HCT116 (cell line): ENCODE data around the gene C5orf52. TPM values are rescaled to one million over a fixed set of nuclear protein-coding genes. Genes with fewer than 3 reads are reported as not detected.

Experiments used
- ATAC-seq: fragments of 200-7000 bp; cut with Tn5 transposase; 2 replicates; pipeline ENCODE4 v1.9.1; 2020; ENCODE audit warnings: mild to moderate bottlenecking, moderate library complexity
- BruUV-seq: library from RNA; stranded (reverse); fragments of 400-500 nt; replicated peaks from 2 replicates; lab custom pipeline; 2021; lab: Mats Ljungman, UMichigan
- CTCF ChIA-PET: fragments of 300-600 bp; sonication (Branson Sonifier 250); formaldehyde crosslinking; loops from one replicate; lab custom pipeline; 2021; ENCODE audit warnings: antibody characterized with exemption; lab: Charles Lee
- POLR2A ChIA-PET: fragments of 300-600, 350-600 bp; sonication (Branson Sonifier 250); formaldehyde crosslinking; loops from one replicate; lab custom pipeline; 2021; ENCODE audit warnings: antibody characterized with exemption; lab: Charles Lee
- RAD21 ChIA-PET, 2 experiments: fragments of 300-600 bp; sonication (Branson Sonifier 250); formaldehyde crosslinking; loops; one replicate each; lab custom pipeline; 2023; ENCODE audit warnings: low total read pairs in 2 of 2; ENCODE audit not compliant: uncharacterized antibody in 2 of 2, unreplicated experiment in 2 of 2, low non-redundant PET in 1 of 2; lab: Charles Lee
- DNase-seq: peaks from one replicate; pipeline ENCODE4 v3.0.0-alpha.2; 2010; ENCODE audit warnings: low read depth, low spot score
- H2AFZ ChIP-seq: fragments of 200-600 bp; shearing (Covaris generic), sonication (generic); 2 replicates; pipeline ENCODE4 v1.6.1; 2017; ENCODE audit warnings: low read depth, mixed run types, mixed read lengths, antibody characterized with exemption, low read length; ENCODE audit not compliant: poor library complexity, severe bottlenecking
- H3K27ac ChIP-seq: 2 replicates; pipeline ENCODE4 v1.5.1; 2012; ENCODE audit warnings: low read depth, low read length
- H3K27me3 ChIP-seq: fragments of 200-600 bp; sonication (generic); 2 replicates; pipeline ENCODE4 v1.6.1; 2016; ENCODE audit warnings: mixed run types, low read length, mixed read lengths; ENCODE audit not compliant: insufficient read depth
- H3K36me3 ChIP-seq, 2 experiments: fragments of 200-500 bp in 1 of 2; fragments of 200-600 bp in 1 of 2; sonication (Bioruptor generic) in 1 of 2; sonication (generic) in 1 of 2; 2 replicates each; pipeline versions ENCODE4 v1.5.1 to v1.6.1; 2014 to 2016; ENCODE audit warnings: low read length in 2 of 2, inconsistent platforms in 1 of 2, mixed read lengths in 1 of 2, mixed run types in 1 of 2; ENCODE audit not compliant: insufficient read depth in 2 of 2, control insufficient read depth in 1 of 2
- H3K4me1 ChIP-seq, 2 experiments: fragments of 200-600 bp in 1 of 2; sonication (generic) in 1 of 2; 2 replicates each; pipeline versions ENCODE4 v1.5.1 to v1.6.1; 2012 to 2017; ENCODE audit warnings: low read length in 2 of 2, inconsistent platforms in 1 of 2, mild to moderate bottlenecking in 1 of 2, mixed read lengths in 1 of 2, mixed run types in 1 of 2, moderate library complexity in 1 of 2; ENCODE audit not compliant: insufficient read depth in 2 of 2, control insufficient read depth in 1 of 2
- H3K4me2 ChIP-seq: fragments of 200-600 bp; sonication (generic); 2 replicates; pipeline ENCODE4 v1.6.1; 2017; ENCODE audit warnings: mixed run types, low read length, mixed read lengths
- H3K4me3 ChIP-seq, 2 experiments: fragments of 200-600 bp in 1 of 2; sonication (generic) in 1 of 2; replicated peaks in 1 of 2; 2 replicates each; pipeline ENCODE4 v1.5.1; 2011 to 2016; ENCODE audit warnings: low read length in 2 of 2, control low read depth in 1 of 2, low read depth in 1 of 2, mild to moderate bottlenecking in 1 of 2, mixed read lengths in 1 of 2, mixed run types in 1 of 2
- H3K79me2 ChIP-seq: fragments of 200-600 bp; sonication (generic); 2 replicates; pipeline ENCODE4 v1.6.1; 2017; ENCODE audit warnings: mild to moderate bottlenecking, mixed run types, low read length, moderate library complexity, mixed read lengths; ENCODE audit not compliant: insufficient read depth
- H3K9ac ChIP-seq: fragments of 200-600 bp; sonication (generic); 2 replicates; pipeline ENCODE4 v1.6.1; 2016; ENCODE audit warnings: low read length, mixed read lengths
- H3K9me2 ChIP-seq: fragments of 200-600 bp; sonication (generic), shearing (Covaris generic); 2 replicates; pipeline ENCODE4 v1.6.1; 2017; ENCODE audit warnings: mixed run types, mild to moderate bottlenecking, moderate library complexity; ENCODE audit not compliant: insufficient read depth
- H3K9me3 ChIP-seq, 2 experiments: fragments of 200-500 bp in 1 of 2; fragments of 200-600 bp in 1 of 2; sonication (Bioruptor generic) in 1 of 2; sonication (generic) in 1 of 2; 2 replicates each; pipeline ENCODE4 v1.6.1; 2014 to 2017; ENCODE audit warnings: low read length in 2 of 2, mixed read lengths in 2 of 2, inconsistent platforms in 1 of 2, low read depth in 1 of 2, mild to moderate bottlenecking in 1 of 2, mixed run types in 1 of 2, moderate library complexity in 1 of 2; ENCODE audit not compliant: control insufficient read depth in 1 of 2, insufficient read depth in 1 of 2
- H4K20me1 ChIP-seq: fragments of 200-600 bp; sonication (generic), shearing (Covaris generic); 2 replicates; pipeline ENCODE4 v1.6.1; 2017; ENCODE audit warnings: mixed run types, mild to moderate bottlenecking, moderate library complexity; ENCODE audit not compliant: insufficient read depth
- SP1 ChIP-seq: IDR thresholded peaks from 2 replicates; pipeline ENCODE4 v1.6.1; 2012; ENCODE audit warnings: low read depth
- TCF7L2 ChIP-seq: IDR thresholded peaks from 2 replicates; pipeline ENCODE4 v1.7.0; 2011; ENCODE audit warnings: borderline replicate concordance, inconsistent platforms; ENCODE audit not compliant: insufficient read depth, insufficient read length; ENCODE audit errors: extremely low read depth
- intact Hi-C: fragments of 100-400 bp; cut with micrococcal nuclease; formaldehyde crosslinking; loops from 2 replicates; pipeline ENCODE4 v1.10.0; 2022
- total RNA-seq: library from RNA; stranded (reverse); gene quantifications from one replicate; pipeline ENCODE4 v1.2.1, GENCODE V29; 2021; ENCODE audit not compliant: unreplicated experiment

The C5orf52 gene
- total RNA-seq, 1 experiment from 2014 or later, result not detected

DNA sequence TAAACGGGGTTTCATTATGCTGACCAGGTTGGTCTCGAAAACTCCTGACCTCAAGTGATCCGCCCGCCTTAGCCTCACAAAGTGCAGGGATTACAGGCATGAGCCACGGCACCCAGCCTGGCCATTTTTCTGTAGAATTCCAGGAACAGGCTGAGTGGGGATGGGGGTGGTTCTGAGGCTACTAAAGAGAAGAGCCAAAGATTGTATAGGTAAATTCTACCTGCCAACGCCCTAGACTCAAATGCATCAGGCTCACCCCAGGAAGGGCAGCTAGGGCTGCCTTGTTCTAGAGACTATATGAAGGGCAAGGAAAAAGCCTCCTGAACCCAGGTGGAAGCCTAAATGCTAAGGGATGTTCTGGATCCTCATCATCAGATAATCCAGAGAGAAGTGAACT, 1.6 kb upstream of the C5orf52 start:
- DNase-seq (no peak), ATAC-seq (no peak)
- Histone ChIP-seq H3K79me2 (no peaks in the 10 kb centered on the region), H3K27me3 (no peaks in the 10 kb centered on the region), H3K4me1 (peaks cover 0 to 9% of the 10 kb centered on the region in 2 experiments; a peak in 2 of 4 replicates), H3K27ac (no peak overlapping the region), H3K9me2 (no peaks in the 10 kb centered on the region), H3K36me3 (no peaks in the 10 kb centered on the region), H3K4me3 (no peak overlapping the region), H2AFZ (no peak overlapping the region), H4K20me1 (no peaks in the 10 kb centered on the region), H3K9me3 (no peaks in the 10 kb centered on the region), H3K9ac (no peak overlapping the region), H3K4me2 (no peak overlapping the region)
- ChIA-PET RAD21 (no interaction called here), CTCF (interaction anchor here (1.2 to 2.2 kb wide), 3 partner anchors 49 to 74 kb away, joined by 6 to 11 read pairs (median 7); partner anchors contain the start of gene LSM11), POLR2A (no interaction called here)
- no peak for TF ChIP-seq SP1
- no TSS peak for BruUV-seq
- intact Hi-C loops, result loop anchor here (1.0 to 2.0 kb wide), 3 partner anchors 49 to 93 kb away; no protein-coding TSS in a partner anchor

DNA sequence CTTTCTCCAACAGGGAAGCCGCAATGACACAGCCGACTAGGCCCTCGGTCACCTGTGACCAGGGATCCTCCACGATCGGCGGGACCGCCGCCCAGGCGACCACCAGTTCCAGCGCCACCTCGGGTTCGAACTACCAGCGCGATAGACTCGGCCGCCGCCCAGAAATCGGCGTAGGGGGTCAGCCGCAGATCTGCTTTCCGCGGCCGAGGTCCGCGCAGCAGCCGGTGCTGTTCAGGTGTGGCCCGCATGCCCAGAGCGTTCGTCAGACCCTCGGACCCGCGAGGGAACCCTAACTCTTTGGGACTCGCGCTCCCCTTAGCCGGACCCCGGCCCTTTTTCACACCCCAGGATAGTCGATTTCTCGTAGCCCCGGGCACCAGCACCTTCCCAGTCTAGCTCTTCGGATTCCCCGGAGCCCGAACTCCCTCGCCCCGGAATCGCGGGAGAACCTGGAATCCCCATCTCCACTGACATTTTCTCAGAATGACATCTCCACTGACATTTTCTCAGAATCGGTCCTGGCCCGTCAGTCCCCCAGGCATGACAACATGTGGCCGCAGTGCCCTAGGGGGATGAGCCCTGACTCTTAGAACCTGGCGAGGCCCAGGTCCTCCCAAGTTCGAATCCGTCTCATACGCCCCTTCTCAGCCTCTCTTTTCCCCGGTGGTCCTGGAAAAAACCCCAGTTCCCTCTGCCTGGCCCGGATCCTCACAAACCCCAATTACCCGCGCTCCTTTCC, 428 bp downstream of the C5orf52 start:
- no peak overlapping the region for H2AFZ ChIP-seq

More for the DNA sequence above, 428 bp downstream of the C5orf52 start:
- H3K9me3 ChIP-seq, result no peaks in the 10 kb centered on the region
- H3K36me3 ChIP-seq, result no peaks in the 10 kb centered on the region
- ATAC-seq (no peak), DNase-seq (no peak)
- no peak overlapping the region for H3K4me2 ChIP-seq
- no peaks in the 10 kb centered on the region for H3K9me2 ChIP-seq
- no peak for TF ChIP-seq TCF7L2
- no peaks in the 10 kb centered on the region for H4K20me1 ChIP-seq
- no peaks in the 10 kb centered on the region for H3K79me2 ChIP-seq
- RAD21 ChIA-PET, result no interaction called here
- POLR2A ChIA-PET, result no interaction called here
- CTCF ChIA-PET, result no interaction called here
- intact Hi-C loops, result no loop called here
- no peak overlapping the region for H3K9ac ChIP-seq
- H3K27me3 ChIP-seq, result no peaks in the 10 kb centered on the region
- no peak overlapping the region for H3K4me3 ChIP-seq
- no TSS peak for BruUV-seq
- peaks cover 0 to 3% of the 10 kb centered on the region in 2 experiments; a peak in 1 of 4 replicates for H3K4me1 ChIP-seq
- H3K27ac ChIP-seq, result no peak overlapping the region
